Loucy (cell line): ENCODE measurements around the gene ADTRP.

Experiments
- H2AFZ ChIP-seq: fragments of 200-600 bp; sonication (generic); 2 replicates; pipeline ENCODE4 v1.6.0; 2016; ENCODE audit warnings: antibody characterized with exemption, mild to moderate bottlenecking, low read length, moderate library complexity
- H3F3A ChIP-seq: fragments of 200-600 bp; 2 replicates; pipeline ENCODE4 v1.6.0; 2016; ENCODE audit warnings: antibody characterized with exemption, low read depth, mild to moderate bottlenecking
- H3K27me3 ChIP-seq: fragments of 200-600 bp; sonication (generic); 2 replicates; pipeline ENCODE4 v1.6.1; 2014; ENCODE audit warnings: low read length, mild to moderate bottlenecking; ENCODE audit not compliant: insufficient read depth, poor library complexity, severe bottlenecking
- H3K36me3 ChIP-seq: fragments of 200-600 bp; sonication (generic); 2 replicates; pipeline ENCODE4 v1.6.1; 2016; ENCODE audit warnings: low read length; ENCODE audit not compliant: insufficient read depth
- H3K4me1 ChIP-seq: fragments of 200-600 bp; sonication (generic); 2 replicates; pipeline ENCODE4 v1.5.1; 2014; ENCODE audit warnings: low read length, mild to moderate bottlenecking; ENCODE audit not compliant: insufficient read depth, poor library complexity, severe bottlenecking
- H3K4me2 ChIP-seq: fragments of 200-600 bp; sonication (generic); 2 replicates; pipeline ENCODE4 v1.6.0; 2014; ENCODE audit warnings: antibody characterized with exemption, low read length, low read depth, mild to moderate bottlenecking; ENCODE audit not compliant: poor library complexity, severe bottlenecking
- H3K4me3 ChIP-seq: fragments of 200-600 bp; sonication (generic); 2 replicates; pipeline ENCODE4 v1.5.1; 2014; ENCODE audit warnings: low read length, mild to moderate bottlenecking, mixed read lengths; ENCODE audit not compliant: poor library complexity, severe bottlenecking
- H3K79me2 ChIP-seq: fragments of 200-600 bp; sonication (generic); 2 replicates; pipeline ENCODE4 v1.6.1; 2014; ENCODE audit warnings: low read length; ENCODE audit not compliant: insufficient read depth
- H3K9ac ChIP-seq: fragments of 200-600 bp; sonication (generic); 2 replicates; pipeline ENCODE4 v1.6.0; 2014; ENCODE audit warnings: mild to moderate bottlenecking, low read depth, low read length, moderate library complexity; ENCODE audit not compliant: poor library complexity, severe bottlenecking
- H3K9me2 ChIP-seq: fragments of 200-600 bp; sonication (generic); replicated peaks from 2 replicates; pipeline ENCODE4 v1.6.1; 2016; ENCODE audit warnings: low read depth, low read length, mixed read lengths
- H3K9me3 ChIP-seq: fragments of 200-600 bp; sonication (generic); 2 replicates; pipeline ENCODE4 v1.6.1; 2014; ENCODE audit warnings: mild to moderate bottlenecking, antibody characterized with exemption, low read length, low read depth; ENCODE audit not compliant: insufficient read depth
- H4K20me1 ChIP-seq: fragments of 200-600 bp; sonication (generic); 2 replicates; pipeline ENCODE4 v1.6.0; 2014; ENCODE audit warnings: antibody characterized with exemption, low read length, mild to moderate bottlenecking; ENCODE audit not compliant: insufficient read depth, poor library complexity, severe bottlenecking
- EZH2phosphoT487 ChIP-seq: fragments of 200-600 bp; IDR thresholded peaks from 2 replicates; pipeline ENCODE4 v1.6.1; 2018; ENCODE audit warnings: antibody characterized with exemption, mild to moderate bottlenecking, moderate library complexity, borderline replicate concordance
- TF ChIP-seq, protein P1 (sequence below): fragments of 200-600 bp; sonication (generic); conservative IDR thresholded peaks from 2 replicates; pipeline ENCODE4 v1.5.1; 2014; ENCODE audit warnings: mild to moderate bottlenecking, antibody characterized with exemption, low read length

Gene ADTRP

DNA sequence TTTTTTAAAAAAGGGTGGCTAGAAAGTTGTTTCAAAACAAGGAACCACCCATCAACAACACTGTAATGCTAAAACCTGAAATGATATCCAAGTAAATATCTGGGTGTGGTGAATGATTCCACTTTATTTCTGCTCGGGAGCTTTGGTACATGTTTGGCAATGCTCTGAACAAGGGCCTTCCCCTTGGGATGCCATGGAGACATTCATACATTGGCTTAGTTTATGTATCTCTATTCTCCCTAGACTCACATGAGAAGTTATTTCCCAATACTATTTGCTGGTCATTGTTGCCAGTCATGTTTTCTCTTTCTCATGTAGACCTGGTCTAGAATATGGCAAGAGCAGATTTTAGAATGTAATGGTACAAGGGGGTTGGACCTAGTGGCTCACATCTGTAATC lies 22.9 kb downstream of the ADTRP start:
- no peak for TF ChIP-seq EZH2phosphoT487
- TF ChIP-seq, protein P1, sequence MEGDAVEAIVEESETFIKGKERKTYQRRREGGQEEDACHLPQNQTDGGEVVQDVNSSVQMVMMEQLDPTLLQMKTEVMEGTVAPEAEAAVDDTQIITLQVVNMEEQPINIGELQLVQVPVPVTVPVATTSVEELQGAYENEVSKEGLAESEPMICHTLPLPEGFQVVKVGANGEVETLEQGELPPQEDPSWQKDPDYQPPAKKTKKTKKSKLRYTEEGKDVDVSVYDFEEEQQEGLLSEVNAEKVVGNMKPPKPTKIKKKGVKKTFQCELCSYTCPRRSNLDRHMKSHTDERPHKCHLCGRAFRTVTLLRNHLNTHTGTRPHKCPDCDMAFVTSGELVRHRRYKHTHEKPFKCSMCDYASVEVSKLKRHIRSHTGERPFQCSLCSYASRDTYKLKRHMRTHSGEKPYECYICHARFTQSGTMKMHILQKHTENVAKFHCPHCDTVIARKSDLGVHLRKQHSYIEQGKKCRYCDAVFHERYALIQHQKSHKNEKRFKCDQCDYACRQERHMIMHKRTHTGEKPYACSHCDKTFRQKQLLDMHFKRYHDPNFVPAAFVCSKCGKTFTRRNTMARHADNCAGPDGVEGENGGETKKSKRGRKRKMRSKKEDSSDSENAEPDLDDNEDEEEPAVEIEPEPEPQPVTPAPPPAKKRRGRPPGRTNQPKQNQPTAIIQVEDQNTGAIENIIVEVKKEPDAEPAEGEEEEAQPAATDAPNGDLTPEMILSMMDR, result no peak
- Histone ChIP-seq H3K4me1 (no peaks in the 10 kb centered on the region), H3F3A (no peaks in the 10 kb centered on the region), H3K79me2 (no peaks in the 10 kb centered on the region), H3K9me3 (no peaks in the 10 kb centered on the region), H3K4me2 (no peak overlapping the region), H3K9ac (no peak overlapping the region), H4K20me1 (no peaks in the 10 kb centered on the region), H2AFZ (no peak overlapping the region), H3K36me3 (no peaks in the 10 kb centered on the region), H3K27me3 (no peaks in the 10 kb centered on the region), H3K4me3 (no peak overlapping the region), H3K9me2 (no peaks in the 10 kb centered on the region)

DNA sequence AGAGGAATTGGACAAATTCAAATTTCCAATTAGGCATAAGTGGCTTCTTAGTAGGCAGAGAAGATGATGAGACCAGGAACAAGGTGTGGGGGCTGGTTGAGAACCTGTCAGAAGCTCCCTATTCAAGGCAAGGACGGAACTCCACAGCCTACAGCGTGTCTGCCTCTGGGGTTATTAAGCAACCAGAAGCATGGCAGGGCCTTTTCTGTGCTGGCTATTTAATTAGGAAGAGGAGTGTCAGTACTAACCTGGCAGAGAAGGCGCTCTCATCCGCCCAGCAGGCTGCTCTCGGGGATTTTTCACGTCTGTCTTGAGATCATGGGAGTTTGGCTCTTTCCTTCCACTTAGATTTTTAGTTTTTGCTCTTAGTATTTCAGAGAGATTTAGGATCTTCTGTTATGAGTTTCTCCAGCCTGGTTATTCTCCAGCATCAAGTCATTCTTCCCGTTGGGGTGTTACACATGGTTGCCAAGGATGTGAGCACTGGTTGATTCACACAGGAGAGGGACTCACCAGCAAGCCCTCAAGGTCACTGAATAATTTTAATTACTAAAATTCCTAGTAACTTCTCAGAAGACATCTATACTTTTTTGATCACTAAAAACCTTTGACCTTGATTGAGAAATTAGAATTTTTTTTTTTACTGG lies 23.9 kb downstream of the ADTRP start:
- Histone ChIP-seq H4K20me1 (no peaks in the 10 kb centered on the region), H3K79me2 (no peaks in the 10 kb centered on the region), H3K9ac (no peak overlapping the region), H3K36me3 (no peaks in the 10 kb centered on the region), H3K4me3 (no peak overlapping the region), H3K4me1 (no peaks in the 10 kb centered on the region), H3F3A (no peaks in the 10 kb centered on the region), H3K9me3 (no peaks in the 10 kb centered on the region), H3K9me2 (no peaks in the 10 kb centered on the region), H3K4me2 (no peak overlapping the region), H2AFZ (no peak overlapping the region), H3K27me3 (no peaks in the 10 kb centered on the region)
- TF ChIP-seq, protein P1, result no peak
- no peak for TF ChIP-seq EZH2phosphoT487

DNA sequence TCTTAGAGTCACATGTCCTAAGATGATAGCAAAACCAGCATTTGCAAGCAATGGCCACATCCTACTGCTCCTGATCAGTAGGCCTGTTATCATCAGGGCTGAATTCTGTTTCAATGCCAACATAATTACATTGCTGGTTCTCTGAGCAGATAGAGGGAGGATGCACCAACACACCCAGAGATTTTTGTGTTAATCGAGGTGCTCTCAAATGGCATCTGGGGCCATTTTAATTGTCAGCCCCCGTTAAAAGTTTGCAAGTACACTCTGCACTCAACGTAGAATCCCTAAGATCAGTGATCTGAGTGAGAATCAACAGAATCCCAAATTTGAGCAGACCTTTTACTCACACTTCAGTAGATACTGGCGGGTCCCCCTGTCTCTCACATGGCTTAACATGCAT lies 24.8 kb downstream of the ADTRP start:
- Histone ChIP-seq H3K27me3 (no peaks in the 10 kb centered on the region), H3K79me2 (no peaks in the 10 kb centered on the region), H3F3A (no peaks in the 10 kb centered on the region), H3K4me2 (no peak overlapping the region), H3K4me3 (no peak overlapping the region), H3K4me1 (no peaks in the 10 kb centered on the region), H3K9ac (no peak overlapping the region), H3K9me3 (no peaks in the 10 kb centered on the region), H4K20me1 (no peaks in the 10 kb centered on the region), H3K9me2 (no peaks in the 10 kb centered on the region), H2AFZ (no peak overlapping the region), H3K36me3 (no peaks in the 10 kb centered on the region)
- TF ChIP-seq EZH2phosphoT487, result no peak
- TF ChIP-seq, protein P1, result no peak
